HFF-Myc (cell line): ENCODE data around the gene GATA5.

Experiments used
- DNase-seq: peaks from one replicate; pipeline ENCODE4 v3.0.0-alpha.2; 2011; ENCODE audit warnings: low read depth; ENCODE audit errors: extremely low read depth
- H3K4me3 ChIP-seq: replicated peaks from 2 replicates; pipeline ENCODE4 v1.5.1; 2011; ENCODE audit warnings: low read depth, mild to moderate bottlenecking, control low read depth, low read length
- CTCF ChIP-seq: IDR thresholded peaks from 2 replicates; pipeline ENCODE4 v1.5.1; 2012; ENCODE audit warnings: mild to moderate bottlenecking, low read depth, low read length, control low read depth; ENCODE audit errors: missing control alignments

GATA5 gene, protein sequence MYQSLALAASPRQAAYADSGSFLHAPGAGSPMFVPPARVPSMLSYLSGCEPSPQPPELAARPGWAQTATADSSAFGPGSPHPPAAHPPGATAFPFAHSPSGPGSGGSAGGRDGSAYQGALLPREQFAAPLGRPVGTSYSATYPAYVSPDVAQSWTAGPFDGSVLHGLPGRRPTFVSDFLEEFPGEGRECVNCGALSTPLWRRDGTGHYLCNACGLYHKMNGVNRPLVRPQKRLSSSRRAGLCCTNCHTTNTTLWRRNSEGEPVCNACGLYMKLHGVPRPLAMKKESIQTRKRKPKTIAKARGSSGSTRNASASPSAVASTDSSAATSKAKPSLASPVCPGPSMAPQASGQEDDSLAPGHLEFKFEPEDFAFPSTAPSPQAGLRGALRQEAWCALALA

GRCh38 chr20:62475772-62476055, at the start of gene GATA5:
Gene GATA5, minus strand, starts transcription at chr20:62475995. Its CDS starts 474 bp downstream, at chr20:62475521.
- no peak for DNase-seq
- no peak for TF ChIP-seq CTCF
- no peak within 1 kb of the TSS for H3K4me3 ChIP-seq

- DNase-seq, result no peak
- TF ChIP-seq CTCF, result no peak
- H3K4me3 ChIP-seq, result no peak overlapping the region
Observed at GRCh38 chr20:62525014-62525413, 49.2 kb upstream of the GATA5 start.

DNA sequence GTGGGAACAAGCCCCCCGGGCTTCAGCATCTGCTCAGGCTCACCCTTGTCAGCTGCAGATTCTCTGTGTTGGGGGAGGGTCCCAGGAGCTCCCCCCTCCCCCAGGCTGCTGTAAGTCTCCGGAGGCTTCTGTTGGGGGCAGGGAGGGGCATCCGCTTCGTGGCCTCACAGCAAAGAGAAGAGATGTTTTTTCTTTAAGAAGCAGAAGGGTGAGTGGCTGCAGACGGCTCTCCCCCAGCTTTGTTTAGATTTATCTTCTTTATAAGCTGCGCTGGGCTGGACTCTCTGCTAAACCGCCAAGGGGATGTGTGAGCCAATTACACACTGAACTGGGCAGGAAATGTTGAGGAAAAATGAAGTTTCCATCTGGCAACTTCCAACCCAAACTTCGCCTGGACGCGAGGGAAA, 48.7 kb upstream of the GATA5 start:
- DNase-seq, result no peak
- no peak for TF ChIP-seq CTCF
- no peak overlapping the region for H3K4me3 ChIP-seq

DNA sequence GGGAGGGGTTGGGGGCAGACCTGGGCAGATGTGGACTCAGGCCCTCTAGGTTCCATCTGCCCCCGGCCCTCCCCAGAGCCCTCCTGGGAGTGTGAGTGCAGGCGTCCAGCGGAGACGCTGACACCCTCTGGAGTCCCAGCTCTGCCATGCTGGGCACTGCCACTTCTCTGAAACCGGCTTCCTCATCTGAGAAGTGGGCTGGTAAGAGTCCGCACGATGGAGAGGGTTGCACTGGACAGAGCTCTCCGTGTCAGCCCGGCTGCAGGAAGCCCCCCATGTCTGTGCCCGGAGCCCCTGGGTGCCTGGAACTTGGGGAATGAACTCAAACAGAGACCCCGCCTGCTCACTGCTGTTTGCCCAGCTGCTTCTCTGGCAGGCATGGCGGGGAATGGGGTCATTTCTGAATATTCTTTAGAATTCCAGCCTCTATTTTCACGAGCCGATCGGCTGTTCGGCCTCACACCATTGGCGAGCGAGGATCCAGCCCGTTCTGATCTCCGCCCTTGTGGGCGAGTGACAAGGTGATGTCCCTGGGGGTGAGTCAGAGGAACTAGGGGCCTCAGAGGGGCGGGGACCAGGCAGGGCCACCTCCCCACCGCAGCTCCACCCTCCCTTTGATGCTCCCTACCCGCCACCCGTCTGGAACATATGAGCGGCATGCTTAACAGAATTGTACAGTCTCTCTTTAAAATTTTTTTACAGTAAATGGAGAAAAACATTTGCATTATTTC, 47.8 kb upstream of the GATA5 start:
- no peak for TF ChIP-seq CTCF
- no peak for DNase-seq
- no peak overlapping the region for H3K4me3 ChIP-seq

DNA sequence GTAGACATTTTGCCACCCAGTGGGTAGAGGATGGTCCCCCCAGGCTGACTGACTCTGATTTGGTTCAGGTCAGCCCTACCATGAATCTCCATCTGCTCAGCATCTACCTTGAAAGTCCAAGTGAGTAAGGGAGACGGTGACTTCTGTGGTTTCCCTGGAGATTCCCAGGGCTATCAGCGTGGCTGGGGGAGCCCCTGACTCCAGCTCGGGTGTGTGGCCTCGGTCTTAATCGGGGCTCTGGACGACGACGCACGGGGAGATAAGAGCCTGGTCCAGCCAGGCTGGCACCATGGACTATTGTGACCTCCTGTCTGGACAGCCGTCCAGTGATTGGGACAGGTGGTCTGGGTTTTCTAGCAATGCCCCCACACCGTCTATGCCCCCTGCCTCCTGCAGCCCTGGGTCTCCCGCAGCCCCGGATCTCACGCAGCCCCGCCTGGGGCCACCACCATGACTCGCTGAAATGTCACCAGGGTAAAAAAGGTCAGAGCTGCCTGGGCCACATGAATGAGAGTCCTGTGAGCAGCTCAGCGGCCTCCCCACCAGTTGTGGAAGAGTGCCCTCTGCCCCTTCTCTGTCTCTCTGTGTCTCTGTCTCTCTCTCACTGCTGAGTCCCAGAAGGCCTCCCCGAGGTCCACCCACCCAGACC, 47.1 kb upstream of the GATA5 start:
- no peak for TF ChIP-seq CTCF
- DNase-seq, result no peak
- H3K4me3 ChIP-seq, result no peak overlapping the region

DNA sequence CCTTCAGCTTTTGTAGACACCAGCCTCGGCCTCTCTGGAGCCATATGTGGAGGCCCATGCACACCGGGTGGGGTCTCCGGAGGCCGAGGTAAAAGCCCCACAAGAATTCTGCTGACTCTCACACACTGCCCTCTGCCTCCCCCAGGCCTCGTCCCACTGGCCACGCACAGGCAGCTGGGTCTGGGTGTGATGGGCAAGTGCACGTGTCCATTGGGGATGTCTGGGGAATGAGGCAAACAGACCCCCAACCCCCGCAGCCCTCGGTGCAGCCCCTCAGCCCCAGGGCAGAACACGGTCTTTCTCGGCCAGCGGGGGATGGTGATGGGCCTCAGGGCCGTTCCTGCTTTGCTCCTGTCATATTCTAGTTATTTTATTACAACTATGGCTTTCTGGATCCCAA, 44.0 kb upstream of the GATA5 start:
- no peak overlapping the region for H3K4me3 ChIP-seq
- DNase-seq, result no peak
- no peak for TF ChIP-seq CTCF
